CD4-positive, alpha-beta T cell treated with Interleukin-4 for 4 hours (primary cell): Measurements from ENCODE around the gene LAMP5.

ENCODE experiments used
- DNase-seq: peaks from one replicate; pipeline ENCODE4 v3.0.0-alpha.2; 2020

The LAMP5 gene

GRCh38 chr20:9550283-9550682, 35.9 kb downstream of the LAMP5 start:
- no peak for DNase-seq

GRCh38 chr20:9550871-9551270, 36.5 kb downstream of the LAMP5 start:
- no peak for DNase-seq

DNA sequence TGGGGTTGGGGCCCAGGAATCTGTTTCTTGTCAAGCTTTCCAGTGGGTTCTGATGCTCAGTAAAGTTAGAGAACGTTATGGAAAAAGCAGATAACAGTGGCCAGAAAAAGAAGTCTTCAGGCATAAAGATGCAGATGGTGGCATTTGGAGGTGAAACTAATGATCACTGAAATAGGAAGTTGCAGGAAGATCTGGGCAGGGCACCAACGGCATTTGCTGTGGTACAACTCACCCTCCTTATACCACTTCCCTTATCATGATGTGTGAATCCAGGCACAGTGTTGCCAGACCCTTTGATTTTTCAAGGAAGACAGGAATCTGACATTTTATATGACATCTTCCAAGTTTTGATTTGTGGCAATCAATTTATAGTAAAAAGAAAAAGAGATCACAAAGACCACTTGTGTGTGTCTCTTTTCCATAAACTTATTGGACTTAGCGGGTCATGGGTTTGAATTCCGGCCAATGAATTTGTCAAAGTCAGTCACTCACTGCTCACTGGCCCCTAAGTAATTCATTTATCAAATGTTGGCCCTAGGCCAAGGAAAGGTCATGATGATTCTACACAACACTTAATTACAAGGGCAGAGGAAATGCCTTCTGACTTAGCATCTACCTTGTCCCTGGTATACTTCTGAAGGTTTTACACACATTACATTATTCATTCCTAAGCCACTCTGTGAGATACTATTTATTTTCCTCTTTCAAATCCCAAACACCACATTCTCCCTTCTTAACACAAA, 37.6 kb downstream of the LAMP5 start:
- DNase-seq: no peak

DNA sequence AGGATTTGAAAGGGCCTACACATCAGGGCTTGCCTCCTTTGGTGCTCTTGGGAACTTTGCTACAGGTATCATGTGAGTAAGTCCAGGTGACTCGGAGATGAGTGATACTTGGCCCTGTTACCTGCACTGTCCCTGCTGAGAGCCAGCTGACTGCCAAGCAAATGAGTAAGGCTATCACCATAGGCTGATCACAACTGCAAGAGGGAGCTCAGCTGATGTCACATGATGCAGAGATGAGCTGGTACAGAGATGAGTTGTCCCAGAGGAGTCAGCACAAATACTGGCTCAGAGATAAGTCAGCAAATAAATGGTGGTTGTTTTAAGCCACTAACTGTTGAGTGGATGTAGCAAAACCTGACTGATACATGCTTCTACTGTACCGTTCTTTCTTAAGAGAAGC, 41.4 kb downstream of the LAMP5 start:
- DNase-seq: no peak

DNA sequence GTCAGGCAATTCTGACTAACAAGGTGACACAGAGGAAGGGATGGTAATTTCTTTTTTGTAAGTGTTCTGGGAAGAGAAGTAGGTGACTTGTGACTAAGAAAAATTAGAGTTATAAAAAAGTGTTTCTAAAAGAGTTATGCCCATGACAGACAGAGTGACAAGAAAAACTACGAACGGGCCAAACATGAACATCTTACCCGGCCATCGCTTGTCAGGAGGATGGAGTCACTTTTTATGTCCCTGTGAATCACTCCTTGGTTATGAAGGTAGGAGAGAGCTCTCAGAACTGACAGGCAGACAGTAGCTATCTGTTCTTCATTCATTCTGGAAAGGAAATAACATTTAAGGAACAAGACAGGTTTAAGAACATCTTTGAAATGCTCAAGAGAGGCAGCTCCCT, 43.0 kb downstream of the LAMP5 start:
- no peak for DNase-seq

- no peak for DNase-seq
These were observed 51.6 kb downstream of the LAMP5 start for GRCh38 chr20:9565910-9566550.

DNA sequence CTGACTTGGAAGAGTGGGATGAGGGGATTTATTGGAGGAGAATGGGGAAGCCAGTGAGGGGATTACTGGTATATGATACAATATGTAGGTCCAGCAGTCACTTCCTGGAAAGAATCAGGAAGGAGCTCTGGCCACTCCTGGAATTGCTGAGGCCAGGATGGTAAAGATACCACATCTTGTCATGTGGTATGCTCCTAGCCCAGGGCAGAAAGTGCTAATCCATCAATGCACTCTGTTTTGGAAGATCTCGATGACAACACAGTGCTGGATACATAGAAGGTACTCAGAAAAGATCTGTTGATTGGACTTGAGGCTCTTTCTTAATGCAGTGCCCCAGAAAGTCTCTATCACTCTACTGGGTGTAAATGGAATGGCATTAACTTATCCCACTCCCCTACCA, 52.6 kb downstream of the LAMP5 start:
- DNase-seq: no peak

GRCh38 chr20:9570612-9571011, 56.2 kb downstream of the LAMP5 start:
- DNase-seq: no peak

DNA sequence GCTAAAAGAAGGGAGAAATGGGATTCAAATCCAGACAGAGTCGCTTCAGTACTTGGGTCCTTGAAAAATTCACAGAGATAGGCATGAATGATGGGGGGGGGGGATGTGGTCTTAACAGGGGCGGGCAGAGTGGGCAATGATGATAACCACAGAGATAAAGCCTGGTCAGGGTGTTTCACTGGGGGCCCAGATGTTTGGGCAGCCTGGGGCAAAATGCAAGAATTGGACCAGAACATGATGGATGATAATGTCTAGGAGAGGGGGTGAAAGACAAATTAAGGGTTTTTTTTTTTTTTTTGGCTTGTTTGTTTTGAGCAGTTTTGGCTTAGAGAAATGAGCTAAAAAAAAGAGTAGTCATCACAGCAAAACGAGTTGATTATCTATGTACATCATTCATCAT, 57.4 kb downstream of the LAMP5 start:
- no peak for DNase-seq

- DNase-seq: no peak
These were observed 58.3 kb downstream of the LAMP5 start for GRCh38 chr20:9572670-9573069.

- DNase-seq: no peak
These were observed 59.2 kb downstream of the LAMP5 start for GRCh38 chr20:9573335-9574151.

DNA sequence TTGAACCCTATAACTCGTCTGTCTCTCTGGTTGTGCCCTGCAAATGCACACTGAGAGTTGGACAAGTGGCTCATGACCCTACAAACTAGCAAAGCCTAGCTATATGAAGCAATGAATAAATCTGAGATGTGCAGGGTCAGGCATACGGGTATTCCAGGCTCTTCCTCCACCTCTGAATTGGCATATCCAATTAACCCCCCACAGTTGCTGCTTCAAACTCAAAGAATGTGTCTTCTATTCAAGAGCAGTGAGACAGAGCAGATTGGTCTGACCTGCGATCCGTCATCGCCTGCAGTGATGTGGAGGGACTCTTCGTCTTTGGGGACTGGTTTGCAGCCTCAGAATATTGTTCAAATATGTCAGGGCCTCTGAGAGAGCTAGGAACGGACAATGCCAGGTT, 59.8 kb downstream of the LAMP5 start:
- no peak for DNase-seq

DNA sequence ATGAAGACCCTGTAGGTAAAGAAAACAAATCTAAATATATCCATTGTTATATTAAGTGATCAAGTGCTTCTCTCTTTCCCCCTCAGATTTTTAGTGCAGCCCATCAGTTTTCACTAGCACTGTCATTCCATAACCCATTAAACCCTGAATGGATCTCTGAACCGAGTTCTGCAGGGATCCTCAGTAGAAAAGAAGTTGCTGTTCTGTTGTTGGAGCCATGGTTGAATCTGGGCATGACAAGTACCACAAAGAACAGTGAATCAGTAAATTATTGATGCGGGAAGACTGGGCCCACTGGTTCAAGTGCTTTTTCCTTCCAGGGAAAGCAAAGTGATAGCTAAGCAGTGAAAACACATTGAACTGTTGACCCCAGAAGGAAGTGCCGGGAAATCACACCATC, 60.4 kb downstream of the LAMP5 start:
- no peak for DNase-seq

GRCh38 chr20:9575836-9576235, 61.4 kb downstream of the LAMP5 start:
- no peak for DNase-seq

- no peak for DNase-seq
These were observed 62.3 kb downstream of the LAMP5 start for GRCh38 chr20:9576695-9577094.

DNA sequence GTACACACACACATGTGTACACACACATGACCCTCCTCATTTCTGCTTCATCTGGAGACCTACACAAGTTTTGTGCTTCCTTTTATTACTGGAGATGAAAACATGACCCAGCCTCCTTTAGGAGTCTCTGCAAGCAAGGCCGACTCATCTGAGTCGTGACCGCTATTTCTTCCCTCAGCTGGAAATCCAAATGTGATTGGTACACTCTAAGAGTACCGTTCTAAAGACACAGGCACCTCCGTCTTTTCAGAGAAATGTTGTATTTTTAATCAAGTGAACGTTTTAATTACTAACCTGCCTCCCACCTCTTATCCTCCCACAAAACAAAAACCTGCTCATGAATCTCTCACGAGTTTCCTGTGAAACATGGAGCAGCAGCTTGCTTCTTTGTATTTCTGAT, 63.0 kb downstream of the LAMP5 start:
- DNase-seq: no peak

- DNase-seq: no peak
These were observed 64.2 kb downstream of the LAMP5 start for GRCh38 chr20:9578594-9578993.
